Dedifferentiated amniotic fluid mesenchymal stem cell (primary cell): ENCODE measurements around the gene KCNH5.
"Not testable (repeated sequence)": the region's sequence is repeated elsewhere in the genome, so short reads cannot be mapped to it uniquely, and the experiment has no call there.

Experiments used
- DNase-seq: peaks from one replicate; pipeline ENCODE4 v3.0.0-alpha.2; 2016; ENCODE audit errors: extremely low spot score

KCNH5 gene

GRCh38 chr14:62886461-62886860, 158.8 kb downstream of the KCNH5 start:
- no peak for DNase-seq

- no peak for DNase-seq
Observed at GRCh38 chr14:62885451-62885850, 159.8 kb downstream of the KCNH5 start.

GRCh38 chr14:62882967-62883366, 162.3 kb downstream of the KCNH5 start:
- DNase-seq, result no peak

GRCh38 chr14:62866376-62866775, 178.9 kb downstream of the KCNH5 start:
- no peak for DNase-seq

GRCh38 chr14:62864588-62864987, 180.7 kb downstream of the KCNH5 start:
- no peak for DNase-seq

GRCh38 chr14:62858011-62858410, 187.2 kb downstream of the KCNH5 start:
- not testable (repeated sequence) for DNase-seq

- DNase-seq, result no peak
Observed at GRCh38 chr14:62854951-62855350, 190.3 kb downstream of the KCNH5 start.

GRCh38 chr14:62847168-62847567, 198.1 kb downstream of the KCNH5 start:
- DNase-seq, result no peak

GRCh38 chr14:62844546-62844945, 200.7 kb downstream of the KCNH5 start:
- DNase-seq, result no peak

- DNase-seq, result peak; percentile 34
Observed at GRCh38 chr14:62824086-62824485, 221.2 kb downstream of the KCNH5 start.

- DNase-seq, result no peak
Observed at GRCh38 chr14:62819931-62820330, 225.3 kb downstream of the KCNH5 start.

GRCh38 chr14:62807636-62808035, 237.6 kb downstream of the KCNH5 start:
- no peak for DNase-seq

- DNase-seq, result no peak
Observed at GRCh38 chr14:62800577-62800976, 244.7 kb downstream of the KCNH5 start.

GRCh38 chr14:62796431-62796830, 248.8 kb downstream of the KCNH5 start:
- DNase-seq, result no peak

- no peak for DNase-seq
Observed at GRCh38 chr14:62792578-62792977, 252.7 kb downstream of the KCNH5 start.

GRCh38 chr14:62781328-62781727, 263.9 kb downstream of the KCNH5 start:
- DNase-seq, result not testable (repeated sequence)

GRCh38 chr14:62778852-62779251, 266.4 kb downstream of the KCNH5 start:
- peak; percentile 44 for DNase-seq

GRCh38 chr14:62778310-62778709, 266.9 kb downstream of the KCNH5 start:
- DNase-seq, result no peak

- DNase-seq, result no peak
Observed at GRCh38 chr14:62777510-62777909, 267.7 kb downstream of the KCNH5 start.

- no peak for DNase-seq
Observed at GRCh38 chr14:62776300-62776699, 269.0 kb downstream of the KCNH5 start.

GRCh38 chr14:62768753-62769152, 276.5 kb downstream of the KCNH5 start:
- no peak for DNase-seq

- DNase-seq, result peak; percentile 34
Observed at GRCh38 chr14:62763951-62764350, 281.3 kb downstream of the KCNH5 start.

- no peak for DNase-seq
Observed at GRCh38 chr14:62759796-62760195, 285.5 kb downstream of the KCNH5 start.

GRCh38 chr14:62746881-62747280, 298.4 kb downstream of the KCNH5 start:
- DNase-seq, result not testable (repeated sequence)

GRCh38 chr14:62745496-62745895, 299.8 kb downstream of the KCNH5 start:
- DNase-seq, result no peak
